ENCODE measurements around the gene C6. TPM values are rescaled to one million over a fixed set of nuclear protein-coding genes. Genes with fewer than 3 reads are reported as not detected.

C6 gene
- total and polyA plus RNA-seq, 9 of the 15 experiments (the other 6 are each of a cell fraction or from before 2014, with no cell fraction given), result 0.09 TPM; not detected in 8

GRCh38 chr5:41199660-41200059 is 13.7 kb downstream of the C6 start (continued):
- TF ChIP-seq FOXJ2 (tag; IDR thresholded peaks at IDR 0.05), result no peak
- TF ChIP-seq ZNF253 (CRISPR knock-in tag; conservative IDR thresholded peaks at IDR 0.05), result no peak
- TF ChIP-seq PHF8 (IDR thresholded peaks at IDR 0.05; ENCODE audit: borderline replicate concordance, low read length), result no peak
- TF ChIP-seq SPI1 (IDR thresholded peaks at IDR 0.05; ENCODE audit: borderline replicate concordance, low read depth, low read length), result no peak
- TF ChIP-seq ZFP30 (CRISPR knock-in tag; IDR thresholded peaks at IDR 0.05; ENCODE audit: borderline replicate concordance), result no peak
- TF ChIP-seq KDM5B (IDR thresholded peaks at IDR 0.05; ENCODE audit: insufficient replicate concordance, low read depth, low read length), result no peak
- no peak for TF ChIP-seq NFRKB (IDR thresholded peaks at IDR 0.05; ENCODE audit: low read depth)
- TF ChIP-seq VEZF1 (CRISPR knock-in tag; IDR thresholded peaks at IDR 0.05), result no peak
- no peak for TF ChIP-seq E2F1 (CRISPR knock-in tag; IDR thresholded peaks at IDR 0.05)

GRCh38 chr5:41196197-41196596 is 17.1 kb downstream of the C6 start:
- no peaks in the 10 kb centered on the region; the same call in 1 of the 2 replicates for H3K9me3 ChIP-seq (replicated peaks; ENCODE audit: control insufficient read depth, insufficient read depth, low read depth, low read length)
- H3K4me2 ChIP-seq (ENCODE audit: insufficient read depth, low read length), result no peak overlapping the region
- intact Hi-C loops (cut with micrococcal nuclease) (no loop called here), in situ Hi-C loops (cut with MboI) (no loop called here)
- no peaks in the 10 kb centered on the region for H3K9me1 ChIP-seq (ENCODE audit: control insufficient read depth, insufficient read depth, low read length)
- H3K27ac ChIP-seq (ENCODE audit: extremely low read depth, low read depth, low read length), result no peak overlapping the region
- no peak for DNase-seq (ENCODE audit: extremely low read depth in 1 of 4, low spot score in 3 of 4)
- no peaks in the 10 kb centered on the region for H3K27me3 ChIP-seq (ENCODE audit: control insufficient read depth in 2 of 2, insufficient read depth in 2 of 2, low read length in 2 of 2)
- H3K4me3 ChIP-seq, result no peak overlapping the region
- H3K9ac ChIP-seq (ENCODE audit: insufficient read depth in 1 of 2, low read depth in 2 of 2, low read length in 2 of 2), result no peak overlapping the region
- H3K36me3 ChIP-seq (ENCODE audit: control insufficient read depth, insufficient read depth, low read length), result no peaks in the 10 kb centered on the region
- H3K4me1 ChIP-seq (replicated peaks in 1 of 2; ENCODE audit: control insufficient read depth in 2 of 2, insufficient read depth in 2 of 2, low read length in 2 of 2), result no peaks in the 10 kb centered on the region
- ChIA-PET POLR2A (no interaction called here), CTCF (ENCODE audit: low intra/inter-chr PET ratio) (no interaction called here)
- no peak for FAIRE-seq
- no peaks in the 10 kb centered on the region for H4K20me1 ChIP-seq (replicated peaks; ENCODE audit: control insufficient read depth, insufficient read depth, low read length)
- BruUV-seq (replicated peaks), result no TSS peak
- TF ChIP-seq TFE3 (CRISPR knock-in tag; IDR thresholded peaks at IDR 0.05) (peak; percentile 56), BRF1 (IDR thresholded peaks at IDR 0.05; ENCODE audit: borderline replicate concordance, extremely low read depth, insufficient read length) (no peak)
- ATAC-seq, result no peak
- H3K79me2 ChIP-seq (ENCODE audit: control insufficient read depth, insufficient read depth, low read length), result no peaks in the 10 kb centered on the region
- no peak overlapping the region for H2AFZ ChIP-seq (ENCODE audit: low read depth, low read length)
- 0% methylated on average over 2 of the region's 2 CpGs for WGBS (ENCODE audit: insufficient coverage, low coverage, missing lambda C conversion rate)
